Measurements from ENCODE around the gene ST6GALNAC5.

GRCh38 chr1:76871355-76871974 lies 4.2 kb downstream of the ST6GALNAC5 start:
- TF ChIP-seq MEIS1 (CRISPR knock-in tag; IDR thresholded peaks at IDR 0.05; ENCODE audit: borderline replicate concordance) (no peak), CTCF (tag by site-specific recombination; IDR thresholded peaks at IDR 0.05) (no peak), ZXDB (tag by site-specific recombination; IDR thresholded peaks at IDR 0.05) (no peak), ZNF274 (IDR thresholded peaks at IDR 0.05; ENCODE audit: low read length) (no peak), ZNF274 (tag by site-specific recombination; IDR thresholded peaks at IDR 0.05; ENCODE audit: borderline replicate concordance) (no peak), ZNF19 (tag by site-specific recombination; IDR thresholded peaks at IDR 0.05; ENCODE audit: low read depth) (no peak), ZNF521 (tag by site-specific recombination; IDR thresholded peaks at IDR 0.05) (no peak), ZNF76 (tag by site-specific recombination; IDR thresholded peaks at IDR 0.05; ENCODE audit: borderline replicate concordance, low read depth) (no peak), TCF7L2 (IDR thresholded peaks at IDR 0.05; ENCODE audit: borderline replicate concordance, low read depth, low read length) (no peak), PRDM4 (tag by site-specific recombination; IDR thresholded peaks at IDR 0.05) (no peak)
